GM18951 (cell line): Measurements from ENCODE around the gene SRGAP2C.
"Not testable (repeated sequence)": the region's sequence is repeated elsewhere in the genome, so short reads cannot be mapped to it uniquely, and the experiment has no call there.

Experiments
- POLR2A ChIP-seq: IDR thresholded peaks from 4 replicates; pipeline ENCODE4 v1.6.1; 2011; ENCODE audit warnings: mild to moderate bottlenecking; ENCODE audit not compliant: insufficient read length, insufficient read depth; ENCODE audit errors: extremely low read depth
- in situ Hi-C: fragments of 300-500 bp; cut with MboI; formaldehyde crosslinking; loops from one replicate; pipeline ENCODE4 v1.12.0; 2022; ENCODE audit warnings: low sequenced_read_pairs, mixed read lengths, inconsistent platforms; ENCODE audit not compliant: unreplicated experiment

Gene SRGAP2C

DNA sequence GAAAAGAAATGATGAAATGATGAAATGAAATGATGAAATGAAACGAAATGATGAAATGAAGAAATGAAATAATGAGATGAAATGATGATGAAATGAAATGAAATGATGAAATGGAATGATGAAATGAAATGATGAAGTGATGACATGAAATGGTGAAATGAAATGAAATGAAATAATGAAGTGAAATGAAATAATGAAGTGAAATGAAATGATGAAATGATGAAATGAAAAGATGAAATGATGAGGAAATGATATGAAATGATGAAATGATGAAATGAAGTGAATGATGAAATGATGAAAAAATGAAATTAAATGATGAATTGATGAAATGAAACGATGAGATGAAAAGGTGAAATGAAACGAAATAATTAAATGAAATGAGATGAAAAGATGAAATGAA lies 215.3 kb downstream of the SRGAP2C start:
- in situ Hi-C loops: not testable (repeated sequence)

DNA sequence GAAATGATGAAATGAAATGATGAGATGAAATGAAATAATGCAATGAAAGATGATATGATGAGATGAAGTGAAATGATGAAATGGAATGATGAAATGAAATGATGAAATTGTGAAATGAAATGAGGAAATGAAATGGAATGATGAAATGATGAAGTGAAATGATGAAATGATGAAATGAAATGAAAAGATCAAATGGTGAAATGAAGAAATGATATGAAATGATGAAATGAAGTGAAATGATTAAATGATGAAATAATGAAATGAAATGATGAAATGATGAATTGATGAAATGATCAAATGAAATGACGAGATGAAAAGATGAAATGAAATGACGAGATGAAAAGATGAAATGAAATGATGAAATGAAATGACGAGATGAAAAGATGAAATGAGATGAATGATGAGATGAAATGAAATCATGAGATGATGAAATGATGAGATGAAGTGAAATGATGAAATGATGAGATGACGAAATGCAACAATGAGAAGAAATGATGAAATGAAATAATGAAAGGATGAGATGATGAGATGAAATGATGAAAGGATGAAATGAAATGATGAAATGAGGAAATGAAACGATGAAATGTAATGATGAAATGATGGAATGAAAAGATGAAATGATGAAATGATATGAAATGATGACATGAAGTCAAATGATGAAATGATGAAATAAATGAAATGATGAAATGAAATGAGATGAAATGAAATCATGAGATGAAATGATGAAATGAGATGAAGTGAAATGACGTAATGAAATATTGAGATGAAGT lies 216.0 kb downstream of the SRGAP2C start:
- in situ Hi-C loops: not testable (repeated sequence)

DNA sequence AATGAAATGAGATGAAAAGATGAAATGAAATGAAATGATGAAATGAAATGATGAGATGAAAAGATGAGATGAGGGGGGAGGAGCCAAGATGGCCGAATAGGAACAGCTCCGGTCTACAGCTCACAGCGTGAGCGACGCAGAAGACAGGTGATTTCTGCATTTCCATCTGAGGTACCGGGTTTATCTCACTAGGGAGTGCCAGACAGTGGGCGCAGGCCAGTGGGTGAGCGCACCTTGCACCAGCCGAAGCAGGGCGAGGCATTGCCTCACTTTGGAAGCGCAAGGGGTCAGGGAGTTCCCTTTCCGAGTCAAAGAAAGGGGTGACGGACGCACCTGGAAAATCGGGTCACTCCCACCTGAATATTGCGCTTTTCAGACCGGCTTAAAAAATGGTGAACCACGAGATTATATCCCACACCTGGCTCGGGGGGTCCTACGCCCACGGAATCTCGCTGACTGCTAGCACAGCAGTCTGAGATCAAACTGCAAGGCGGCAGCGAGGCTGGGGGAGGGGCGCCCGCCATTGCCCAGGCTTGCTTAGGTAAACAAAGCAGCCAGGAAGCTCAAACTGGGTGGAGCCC lies 216.7 kb downstream of the SRGAP2C start:
- in situ Hi-C loops: not testable (repeated sequence)

DNA sequence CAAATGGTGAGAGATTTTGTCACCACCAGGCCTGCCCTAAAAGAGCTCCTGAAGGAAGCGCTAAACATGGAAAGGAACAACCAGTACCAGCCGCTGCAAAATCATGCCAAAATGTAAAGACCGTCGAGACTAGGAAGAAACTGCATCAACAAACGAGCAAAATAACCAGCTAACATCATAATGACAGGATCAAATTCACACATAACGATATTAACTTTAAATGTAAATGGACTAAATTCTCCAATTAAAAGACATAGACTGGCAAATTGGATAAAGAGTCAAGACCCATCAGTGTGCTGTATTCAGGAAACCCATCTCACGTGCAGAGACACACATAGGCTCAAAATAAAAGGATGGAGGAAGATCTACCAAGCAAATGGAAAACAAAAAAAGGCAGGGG lies 218.5 kb downstream of the SRGAP2C start:
- in situ Hi-C loops: not testable (repeated sequence)

DNA sequence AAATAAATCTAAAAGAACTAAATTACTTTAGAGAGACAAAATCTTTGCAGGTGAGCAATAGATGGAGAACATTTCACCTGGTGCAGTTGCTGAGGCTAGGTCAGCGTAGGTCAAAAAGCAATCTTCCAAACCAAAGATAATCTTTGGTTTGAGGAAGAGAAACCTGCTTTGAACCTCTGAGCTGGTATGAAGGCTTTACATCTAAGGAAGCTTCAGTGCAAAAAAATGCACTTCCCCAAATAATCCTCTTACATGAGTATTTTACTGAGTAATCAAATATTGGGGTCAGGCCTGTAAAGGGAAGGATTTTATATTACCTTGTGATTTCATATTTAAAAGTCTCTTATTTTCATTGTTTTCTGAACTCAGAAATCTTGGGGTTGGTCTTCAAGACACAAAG lies 223.6 kb downstream of the SRGAP2C start:
- TF ChIP-seq POLR2A: no peak
- in situ Hi-C loops: no loop called here

DNA sequence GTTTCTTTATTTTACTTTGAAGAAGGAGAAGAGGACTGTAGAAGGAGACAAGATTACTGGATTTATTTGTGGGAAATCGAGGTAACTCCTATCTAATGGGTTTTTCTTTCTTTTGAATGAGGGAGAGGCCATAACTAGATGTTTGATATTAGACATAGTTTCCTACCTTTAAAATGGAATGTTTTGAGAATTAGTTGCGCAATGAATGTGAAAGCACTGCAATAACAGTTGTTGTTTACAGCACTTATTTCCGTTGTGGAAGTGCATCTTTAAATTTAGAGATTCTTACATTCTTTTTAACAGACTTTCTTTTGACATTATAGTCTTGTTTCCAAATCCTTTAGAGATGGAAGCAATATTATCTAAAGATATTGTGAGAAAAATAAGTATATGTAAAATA lies 229.0 kb downstream of the SRGAP2C start:
- TF ChIP-seq POLR2A: no peak
- in situ Hi-C loops: no loop called here

DNA sequence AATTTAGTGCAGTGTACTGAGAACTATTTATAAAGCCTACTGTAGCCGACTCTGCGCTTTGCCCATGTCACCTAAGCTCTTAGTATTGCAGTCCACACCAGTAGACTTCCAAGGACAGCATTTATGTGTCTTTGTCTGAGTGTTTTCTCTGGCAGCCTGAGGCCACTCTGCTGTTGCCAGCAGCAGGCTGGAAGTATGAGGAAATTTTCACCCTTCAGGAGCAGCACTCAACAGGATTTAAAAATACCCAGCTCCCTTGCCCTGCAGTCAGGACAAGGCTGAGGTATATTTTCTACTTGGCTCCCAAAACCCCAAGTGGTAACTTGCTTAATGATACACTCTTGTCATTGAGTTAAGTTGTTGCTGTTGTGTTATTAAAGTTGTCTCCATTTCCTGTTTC lies 230.1 kb downstream of the SRGAP2C start:
- in situ Hi-C loops: no loop called here
- TF ChIP-seq POLR2A: no peak

DNA sequence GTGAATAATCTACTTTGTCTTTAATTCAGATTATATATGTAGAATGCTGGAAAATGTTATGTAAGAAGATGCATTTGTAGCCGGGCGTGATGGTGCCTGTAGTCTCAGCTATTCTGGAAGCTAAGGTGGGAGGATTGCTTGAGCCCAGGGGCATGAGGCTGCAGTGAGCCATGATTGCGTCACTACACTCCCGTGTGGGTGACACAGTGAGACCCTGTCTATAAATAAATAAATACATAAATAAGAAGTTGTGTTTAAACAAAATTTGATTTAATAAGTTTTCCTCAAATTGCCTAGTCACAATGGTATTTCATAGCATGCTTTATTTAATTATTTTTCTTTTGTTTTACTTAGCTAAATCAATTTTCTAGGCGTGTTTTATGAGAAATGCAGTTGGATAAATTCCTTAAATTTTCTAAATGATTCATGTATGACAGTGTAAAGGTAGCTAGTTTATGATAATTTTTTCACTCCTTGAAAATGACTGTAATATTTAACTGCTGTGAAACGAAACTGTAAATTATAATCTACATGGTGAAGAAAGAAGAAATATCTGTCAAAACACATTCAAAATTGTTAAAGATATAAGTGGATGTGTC lies 232.6 kb downstream of the SRGAP2C start:
- in situ Hi-C loops: no loop called here
- TF ChIP-seq POLR2A: no peak

DNA sequence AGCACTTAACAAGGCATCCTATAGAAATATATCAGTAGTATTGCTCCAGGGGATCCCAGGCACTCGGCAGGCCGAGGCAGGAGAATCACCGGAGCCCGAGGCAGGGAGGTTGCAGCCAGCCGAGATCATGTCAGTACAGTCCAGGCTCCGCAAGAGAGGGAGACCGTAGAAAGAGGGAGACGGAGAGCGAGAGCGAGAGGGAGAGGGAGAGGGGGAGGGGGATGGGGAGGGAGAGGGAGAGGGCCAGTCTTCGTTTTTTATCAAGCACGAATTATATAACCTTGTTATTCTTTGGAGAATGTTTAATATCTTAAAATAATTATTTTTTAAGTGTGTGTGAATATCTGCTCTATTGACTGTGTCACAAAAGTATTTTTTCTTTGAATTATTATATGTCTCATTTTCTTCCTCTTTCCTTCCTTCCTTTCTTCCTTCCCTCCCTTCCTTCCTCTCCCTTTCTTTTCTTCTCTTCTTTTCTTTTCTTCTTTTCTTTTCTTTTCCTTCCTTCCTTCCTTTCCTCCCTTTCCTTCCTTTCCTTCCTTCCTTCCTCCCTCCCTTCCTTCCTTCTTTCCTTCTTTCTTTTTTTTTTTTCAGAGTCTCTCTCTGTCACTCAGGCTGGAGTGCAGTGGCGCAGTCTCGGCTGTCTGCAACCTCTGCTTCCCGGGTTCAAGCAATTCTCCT lies 233.7 kb downstream of the SRGAP2C start:
- in situ Hi-C loops: no loop called here
- TF ChIP-seq POLR2A: no peak

DNA sequence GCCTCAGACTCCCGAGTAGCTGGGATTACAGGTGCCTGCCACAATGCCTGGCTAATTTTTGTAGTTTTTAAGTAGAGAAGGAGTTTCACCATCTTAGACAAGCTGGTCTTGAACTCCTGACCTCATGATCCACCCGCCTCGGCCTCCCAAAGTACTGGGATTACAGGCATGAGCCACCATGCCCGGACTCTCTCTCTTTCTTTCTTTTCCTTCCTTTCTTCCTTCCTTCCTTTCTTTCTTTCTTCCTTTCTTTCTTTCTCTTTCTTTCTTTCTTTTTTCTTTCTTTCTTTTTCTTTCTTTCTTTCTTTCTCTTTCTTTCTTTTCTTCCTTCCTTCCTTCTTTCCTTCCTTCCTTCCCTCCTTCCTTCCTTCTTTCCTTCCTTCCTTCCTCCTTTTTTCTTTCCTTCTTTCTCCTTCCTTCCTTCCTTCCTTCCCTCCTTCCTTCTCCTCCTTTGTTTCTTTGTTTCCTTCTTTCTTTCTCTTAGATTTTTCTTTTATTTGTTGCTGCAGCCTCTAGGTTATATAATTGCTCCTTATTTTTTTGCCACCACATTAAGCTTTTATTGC lies 234.4 kb downstream of the SRGAP2C start:
- in situ Hi-C loops: not testable (repeated sequence)

DNA sequence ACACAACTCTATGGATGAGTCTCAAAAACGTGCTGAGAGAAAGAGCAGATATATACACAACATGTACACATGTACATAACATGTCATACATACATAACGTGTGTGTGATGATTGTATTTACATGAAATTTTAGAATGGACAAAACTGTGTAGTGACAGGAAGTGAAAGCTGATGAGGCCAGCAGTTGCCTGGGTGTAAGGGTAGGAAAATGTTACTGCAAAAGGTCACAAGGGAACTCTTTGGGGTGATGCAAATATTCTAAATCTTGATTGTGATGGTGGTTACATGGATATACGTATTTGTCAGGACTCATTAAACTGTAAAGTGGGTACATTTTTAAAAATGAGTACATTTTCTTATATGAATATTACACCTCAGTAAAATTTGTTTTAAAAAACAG lies 236.7 kb downstream of the SRGAP2C start:
- in situ Hi-C loops: not testable (repeated sequence)

DNA sequence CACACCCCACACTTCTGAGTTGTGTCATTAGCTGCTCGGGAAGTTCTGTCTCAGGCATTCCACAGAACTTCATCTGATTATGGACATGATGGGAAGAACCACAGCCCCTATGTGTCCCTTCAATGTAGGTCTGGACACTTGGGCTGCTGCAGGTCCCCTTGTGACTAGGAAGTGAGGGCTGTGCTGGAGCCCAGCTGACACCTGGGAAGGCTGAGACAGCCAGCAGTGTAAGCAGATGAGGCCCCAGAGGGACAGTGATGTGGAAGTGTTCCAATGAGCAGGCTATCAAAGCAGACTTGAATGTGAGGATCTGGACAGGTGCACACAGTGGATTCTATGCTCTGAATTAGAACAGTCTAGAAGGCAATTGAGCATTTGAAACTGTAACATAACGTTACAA lies 239.2 kb downstream of the SRGAP2C start:
- in situ Hi-C loops: not testable (repeated sequence)

DNA sequence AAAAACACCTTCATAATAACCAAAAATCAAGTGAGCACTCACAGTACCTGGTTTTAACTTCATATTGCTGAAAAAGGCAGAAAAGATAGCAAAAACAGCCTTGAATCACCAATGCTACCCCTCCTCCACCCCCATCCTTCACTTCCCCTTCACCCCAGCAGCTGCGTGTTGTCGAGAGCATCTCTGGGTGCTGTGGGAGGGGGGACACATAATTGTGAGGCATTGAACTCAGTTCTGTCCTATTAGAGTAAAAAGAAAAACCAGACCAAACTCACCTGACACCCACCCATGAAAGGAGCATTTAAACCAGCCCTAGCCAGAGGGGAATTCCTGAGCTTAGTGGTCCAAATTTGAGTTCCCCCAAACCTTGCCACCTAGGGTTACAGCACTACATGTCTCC lies 248.7 kb downstream of the SRGAP2C start:
- in situ Hi-C loops: not testable (repeated sequence)

DNA sequence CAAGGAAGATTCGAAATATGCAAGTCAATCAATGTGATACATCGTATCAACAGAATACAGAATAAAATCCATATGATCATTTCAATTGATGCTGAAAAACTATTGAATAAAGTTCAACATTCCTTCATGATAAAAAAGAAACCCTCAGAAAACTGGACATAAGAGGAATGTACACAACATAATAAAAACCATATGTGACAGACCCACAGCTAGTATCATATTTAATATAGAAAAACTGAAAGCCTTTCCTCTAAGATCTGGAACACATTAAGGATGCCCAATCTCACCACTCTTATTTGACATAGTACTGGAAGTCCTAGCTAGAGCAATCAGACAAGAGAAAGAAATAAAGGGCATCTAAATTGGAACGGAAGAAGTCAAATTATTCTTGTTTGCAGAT lies 254.1 kb downstream of the SRGAP2C start:
- in situ Hi-C loops: not testable (repeated sequence)
